ENCODE measurements around the gene RPS2.

Gene RPS2

GRCh38 chr16:1992704-1993317 lies 28.2 kb upstream of the RPS2 start:
- Histone ChIP-seq H3K27me3 (peaks cover 29% of the 10 kb centered on the region), H3K4me3 (ENCODE audit: low read depth, low read length) (no peak overlapping the region), H3K4me1 (no peaks in the 10 kb centered on the region), H3K36me3 (peaks cover 18% of the 10 kb centered on the region), H3K9me3 (peaks cover 10% of the 10 kb centered on the region)
- no peak for DNase-seq
- no peak for TF ChIP-seq CTCF (IDR thresholded peaks at IDR 0.05; ENCODE audit: low read depth, low read length)

GRCh38 chr16:1991948-1992703 lies 27.5 kb upstream of the RPS2 start:
- peaks cover 11% of the 10 kb centered on the region for H3K36me3 ChIP-seq
- TF ChIP-seq CTCF (IDR thresholded peaks at IDR 0.05; ENCODE audit: low read depth, low read length), result no peak
- H3K4me3 ChIP-seq (ENCODE audit: low read depth, low read length), result no peak overlapping the region
- no peaks in the 10 kb centered on the region for H3K4me1 ChIP-seq
- H3K27me3 ChIP-seq, result peaks cover 29% of the 10 kb centered on the region
- peak; percentile 98 for DNase-seq
- peaks cover 10% of the 10 kb centered on the region for H3K9me3 ChIP-seq

GRCh38 chr16:1991588-1991947 lies 26.9 kb upstream of the RPS2 start:
- DNase-seq, result no peak
- H3K9me3 ChIP-seq, result peaks cover 10% of the 10 kb centered on the region
- TF ChIP-seq CTCF (IDR thresholded peaks at IDR 0.05; ENCODE audit: low read depth, low read length), result no peak
- H3K4me3 ChIP-seq (ENCODE audit: low read depth, low read length), result no peak overlapping the region
- peaks cover 29% of the 10 kb centered on the region for H3K27me3 ChIP-seq
- no peaks in the 10 kb centered on the region for H3K4me1 ChIP-seq
- H3K36me3 ChIP-seq, result peaks cover 11% of the 10 kb centered on the region

- H3K4me1 ChIP-seq, result no peaks in the 10 kb centered on the region
- H3K9me3 ChIP-seq, result peaks cover 10% of the 10 kb centered on the region
- TF ChIP-seq CTCF (IDR thresholded peaks at IDR 0.05; ENCODE audit: low read depth, low read length), result no peak
- DNase-seq, result no peak
- H3K4me3 ChIP-seq (ENCODE audit: low read depth, low read length), result no peak overlapping the region
- peaks cover 16% of the 10 kb centered on the region for H3K36me3 ChIP-seq
- H3K27me3 ChIP-seq, result peaks cover 29% of the 10 kb centered on the region
Observed at GRCh38 chr16:1991135-1991551, 26.5 kb upstream of the RPS2 start.

GRCh38 chr16:1990351-1991134 lies 25.9 kb upstream of the RPS2 start:
- Histone ChIP-seq H3K36me3 (peaks cover 20% of the 10 kb centered on the region), H3K27me3 (peaks cover 29% of the 10 kb centered on the region), H3K4me1 (no peaks in the 10 kb centered on the region), H3K9me3 (peaks cover 10% of the 10 kb centered on the region), H3K4me3 (ENCODE audit: low read depth, low read length) (peak overlapping the region; percentile 46)
- no peak for DNase-seq
- no peak for TF ChIP-seq CTCF (IDR thresholded peaks at IDR 0.05; ENCODE audit: low read depth, low read length)

DNA sequence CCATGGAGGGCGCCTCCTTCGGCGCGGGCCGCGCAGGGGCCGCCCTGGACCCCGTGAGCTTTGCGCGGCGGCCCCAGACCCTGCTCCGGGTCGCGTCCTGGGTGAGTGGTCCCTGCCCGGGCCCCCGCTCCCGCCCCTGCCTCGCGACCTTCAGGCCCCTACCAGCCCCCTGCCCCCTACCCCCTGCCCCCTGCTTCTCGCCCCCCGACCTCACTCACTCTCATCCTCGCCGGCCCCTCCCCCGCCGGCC lies 25.4 kb upstream of the RPS2 start:
- H3K36me3 ChIP-seq, result peaks cover 17% of the 10 kb centered on the region
- TF ChIP-seq CTCF (IDR thresholded peaks at IDR 0.05; ENCODE audit: low read depth, low read length), result no peak
- H3K4me3 ChIP-seq (ENCODE audit: low read depth, low read length), result peak overlapping the region; percentile 46
- no peak for DNase-seq
- peaks cover 29% of the 10 kb centered on the region for H3K27me3 ChIP-seq
- peaks cover 10% of the 10 kb centered on the region for H3K9me3 ChIP-seq
- H3K4me1 ChIP-seq, result no peaks in the 10 kb centered on the region

Measured in BE2C (cell line).